ENCODE results near the gene SLC2A4RG. TPM values are rescaled to one million over a fixed set of nuclear protein-coding genes. Genes with fewer than 3 reads are reported as not detected.

The SLC2A4RG gene
- total RNA-seq, 1 experiment from 2014 or later = 18.6 TPM

GRCh38 chr20:63693733-63694583 lies 45.6 kb upstream of the SLC2A4RG start:
- Histone ChIP-seq H3K79me2 (ENCODE audit: low read length) (no peaks in the 10 kb centered on the region), H3K27me3 (ENCODE audit: low read length) (no peaks in the 10 kb centered on the region), H3K9ac (ENCODE audit: low read length) (no peak overlapping the region), H3K36me3 (ENCODE audit: insufficient read depth, low read length) (peaks cover 12% of the 10 kb centered on the region; the same call in 1 of the 2 replicates), H3K9me2 (replicated peaks; ENCODE audit: insufficient read depth, low read length) (no peaks in the 10 kb centered on the region), H3K4me3 (ENCODE audit: low read length) (no peak overlapping the region), H4K20me1 (ENCODE audit: insufficient read depth, low read depth, low read length) (no peaks in the 10 kb centered on the region), H3K9me3 (ENCODE audit: low read length) (no peaks in the 10 kb centered on the region), H3K4me2 (ENCODE audit: low read depth, low read length, poor library complexity, severe bottlenecking) (no peak overlapping the region), H2AFZ (ENCODE audit: low read length) (no peak overlapping the region), H3K27ac (ENCODE audit: low read length) (no peak overlapping the region), H3K4me1 (ENCODE audit: low read length) (no peaks in the 10 kb centered on the region)
- DNase-seq = no peak

GRCh38 chr20:63694584-63695423 lies 44.8 kb upstream of the SLC2A4RG start:
- H4K20me1 ChIP-seq (ENCODE audit: insufficient read depth, low read depth, low read length) = no peaks in the 10 kb centered on the region
- no peaks in the 10 kb centered on the region for H3K79me2 ChIP-seq (ENCODE audit: low read length)
- H3K4me3 ChIP-seq (ENCODE audit: low read length) = no peak overlapping the region
- H3K27me3 ChIP-seq (ENCODE audit: low read length) = no peaks in the 10 kb centered on the region
- DNase-seq = no peak
- H3K27ac ChIP-seq (ENCODE audit: low read length) = no peak overlapping the region
- H3K9me3 ChIP-seq (ENCODE audit: low read length) = no peaks in the 10 kb centered on the region
- no peak overlapping the region for H3K4me2 ChIP-seq (ENCODE audit: low read depth, low read length, poor library complexity, severe bottlenecking)
- H3K9ac ChIP-seq (ENCODE audit: low read length) = no peak overlapping the region
- H3K4me1 ChIP-seq (ENCODE audit: low read length) = peaks cover 4% of the 10 kb centered on the region
- peaks cover 12% of the 10 kb centered on the region; the same call in 1 of the 2 replicates for H3K36me3 ChIP-seq (ENCODE audit: insufficient read depth, low read length)
- H2AFZ ChIP-seq (ENCODE audit: low read length) = no peak overlapping the region
- H3K9me2 ChIP-seq (replicated peaks; ENCODE audit: insufficient read depth, low read length) = no peaks in the 10 kb centered on the region

- no peak overlapping the region for H3K27ac ChIP-seq (ENCODE audit: low read length)
- H3K27me3 ChIP-seq (ENCODE audit: low read length) = no peaks in the 10 kb centered on the region
- no peak overlapping the region for H3K9ac ChIP-seq (ENCODE audit: low read length)
- peaks cover 7% of the 10 kb centered on the region for H3K4me1 ChIP-seq (ENCODE audit: low read length)
- H3K9me2 ChIP-seq (replicated peaks; ENCODE audit: insufficient read depth, low read length) = no peaks in the 10 kb centered on the region
- no peaks in the 10 kb centered on the region for H3K79me2 ChIP-seq (ENCODE audit: low read length)
- no peak overlapping the region for H2AFZ ChIP-seq (ENCODE audit: low read length)
- H3K9me3 ChIP-seq (ENCODE audit: low read length) = no peaks in the 10 kb centered on the region
- H4K20me1 ChIP-seq (ENCODE audit: insufficient read depth, low read depth, low read length) = no peaks in the 10 kb centered on the region
- peaks cover 12% of the 10 kb centered on the region; the same call in 1 of the 2 replicates for H3K36me3 ChIP-seq (ENCODE audit: insufficient read depth, low read length)
- no peak overlapping the region for H3K4me3 ChIP-seq (ENCODE audit: low read length)
- DNase-seq = no peak
- H3K4me2 ChIP-seq (ENCODE audit: low read depth, low read length, poor library complexity, severe bottlenecking) = no peak overlapping the region
These were observed 43.9 kb upstream of the SLC2A4RG start for GRCh38 chr20:63695424-63696305.

GRCh38 chr20:63696306-63696627 lies 43.3 kb upstream of the SLC2A4RG start:
- Histone ChIP-seq H2AFZ (ENCODE audit: low read length) (no peak overlapping the region), H3K27me3 (ENCODE audit: low read length) (no peaks in the 10 kb centered on the region), H4K20me1 (ENCODE audit: insufficient read depth, low read depth, low read length) (no peaks in the 10 kb centered on the region), H3K4me1 (ENCODE audit: low read length) (peaks cover 7% of the 10 kb centered on the region), H3K4me2 (ENCODE audit: low read depth, low read length, poor library complexity, severe bottlenecking) (no peak overlapping the region), H3K4me3 (ENCODE audit: low read length) (no peak overlapping the region), H3K9me2 (replicated peaks; ENCODE audit: insufficient read depth, low read length) (no peaks in the 10 kb centered on the region), H3K27ac (ENCODE audit: low read length) (no peak overlapping the region), H3K9me3 (ENCODE audit: low read length) (no peaks in the 10 kb centered on the region), H3K79me2 (ENCODE audit: low read length) (no peaks in the 10 kb centered on the region), H3K9ac (ENCODE audit: low read length) (no peak overlapping the region), H3K36me3 (ENCODE audit: insufficient read depth, low read length) (peaks cover 12% of the 10 kb centered on the region; the same call in 1 of the 2 replicates)
- peak; percentile 60 for DNase-seq

- DNase-seq = no peak
- Histone ChIP-seq H3K9ac (ENCODE audit: low read length) (no peak within 1 kb of the TSS), H3K36me3 (ENCODE audit: insufficient read depth, low read length) (peaks cover 9% of the 10 kb centered on the region; the same call in 1 of the 2 replicates), H3K4me1 (ENCODE audit: low read length) (peaks cover 7% of the 10 kb centered on the region), H3K79me2 (ENCODE audit: low read length) (no peaks in the 10 kb centered on the region), H3K4me2 (ENCODE audit: low read depth, low read length, poor library complexity, severe bottlenecking) (no peak within 1 kb of the TSS), H3K9me3 (ENCODE audit: low read length) (no peaks in the 10 kb centered on the region), H3K4me3 (ENCODE audit: low read length) (no peak within 1 kb of the TSS), H3K27me3 (ENCODE audit: low read length) (no peaks in the 10 kb centered on the region), H3K9me2 (replicated peaks; ENCODE audit: insufficient read depth, low read length) (no peaks in the 10 kb centered on the region), H3K27ac (ENCODE audit: low read length) (no peak within 1 kb of the TSS), H4K20me1 (ENCODE audit: insufficient read depth, low read depth, low read length) (no peaks in the 10 kb centered on the region), H2AFZ (ENCODE audit: low read length) (no peak within 1 kb of the TSS)
These were observed 42.8 kb upstream of the SLC2A4RG start, which contains the start of gene TNFRSF6B for GRCh38 chr20:63696628-63697356. Gene TNFRSF6B, plus strand, starts transcription at chr20:63696652. Its CDS starts 116 bp downstream, at chr20:63696768.

GRCh38 chr20:63697357-63697867 lies 42.2 kb upstream of the SLC2A4RG start:
- H3K9me3 ChIP-seq (ENCODE audit: low read length) = no peaks in the 10 kb centered on the region
- H3K9me2 ChIP-seq (replicated peaks; ENCODE audit: insufficient read depth, low read length) = no peaks in the 10 kb centered on the region
- no peaks in the 10 kb centered on the region for H3K27me3 ChIP-seq (ENCODE audit: low read length)
- no peak overlapping the region for H3K4me2 ChIP-seq (ENCODE audit: low read depth, low read length, poor library complexity, severe bottlenecking)
- H3K79me2 ChIP-seq (ENCODE audit: low read length) = no peaks in the 10 kb centered on the region
- peak; percentile 52 for DNase-seq
- no peak overlapping the region for H3K27ac ChIP-seq (ENCODE audit: low read length)
- peaks cover 7% of the 10 kb centered on the region for H3K4me1 ChIP-seq (ENCODE audit: low read length)
- H3K4me3 ChIP-seq (ENCODE audit: low read length) = no peak overlapping the region
- no peaks in the 10 kb centered on the region for H4K20me1 ChIP-seq (ENCODE audit: insufficient read depth, low read depth, low read length)
- no peak overlapping the region for H2AFZ ChIP-seq (ENCODE audit: low read length)
- peaks cover 9% of the 10 kb centered on the region; the same call in 1 of the 2 replicates for H3K36me3 ChIP-seq (ENCODE audit: insufficient read depth, low read length)
- H3K9ac ChIP-seq (ENCODE audit: low read length) = no peak overlapping the region

- Histone ChIP-seq H3K4me1 (ENCODE audit: low read length) (peaks cover 7% of the 10 kb centered on the region), H4K20me1 (ENCODE audit: insufficient read depth, low read depth, low read length) (no peaks in the 10 kb centered on the region), H3K36me3 (ENCODE audit: insufficient read depth, low read length) (peaks cover 9% of the 10 kb centered on the region; the same call in 1 of the 2 replicates), H3K9ac (ENCODE audit: low read length) (no peak overlapping the region), H3K79me2 (ENCODE audit: low read length) (no peaks in the 10 kb centered on the region), H3K27me3 (ENCODE audit: low read length) (no peaks in the 10 kb centered on the region), H2AFZ (ENCODE audit: low read length) (no peak overlapping the region), H3K9me2 (replicated peaks; ENCODE audit: insufficient read depth, low read length) (no peaks in the 10 kb centered on the region), H3K27ac (ENCODE audit: low read length) (no peak overlapping the region), H3K4me3 (ENCODE audit: low read length) (no peak overlapping the region), H3K4me2 (ENCODE audit: low read depth, low read length, poor library complexity, severe bottlenecking) (no peak overlapping the region), H3K9me3 (ENCODE audit: low read length) (no peaks in the 10 kb centered on the region)
- DNase-seq = no peak
These were observed 41.6 kb upstream of the SLC2A4RG start for GRCh38 chr20:63697868-63698545.

Measured in Karpas-422 (cell line).